NCI-H345 treated with DMSO at 0.1 percent for 48 hours (cell line): ENCODE measurements around the gene GPR52.

Source experiments
- DNase-seq: peaks from one replicate; lab custom pipeline; 2025; ENCODE audit not compliant: unreplicated experiment; lab: John Stamatoyannopoulos, UW

The GPR52 gene

DNA sequence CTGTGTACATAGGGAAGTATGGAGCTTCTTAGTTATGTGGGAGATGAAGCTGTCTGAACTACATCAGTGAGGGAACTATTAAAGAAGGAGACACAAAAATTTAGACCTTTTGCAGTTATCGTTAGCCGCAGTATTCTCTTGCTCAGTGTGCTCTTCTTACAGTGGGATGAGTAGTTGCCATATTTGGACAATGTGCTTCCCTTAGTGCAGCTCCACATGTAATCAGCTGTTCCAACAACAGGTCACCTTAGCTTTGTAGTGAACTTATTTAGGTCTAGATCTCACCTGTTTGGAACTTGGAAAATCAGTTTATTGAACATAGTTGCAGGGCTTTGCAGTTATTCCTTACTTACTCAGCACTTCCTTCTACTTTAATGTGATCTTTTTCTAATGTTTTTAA lies 18.1 kb downstream of the GPR52 start:
- no peak for DNase-seq

DNA sequence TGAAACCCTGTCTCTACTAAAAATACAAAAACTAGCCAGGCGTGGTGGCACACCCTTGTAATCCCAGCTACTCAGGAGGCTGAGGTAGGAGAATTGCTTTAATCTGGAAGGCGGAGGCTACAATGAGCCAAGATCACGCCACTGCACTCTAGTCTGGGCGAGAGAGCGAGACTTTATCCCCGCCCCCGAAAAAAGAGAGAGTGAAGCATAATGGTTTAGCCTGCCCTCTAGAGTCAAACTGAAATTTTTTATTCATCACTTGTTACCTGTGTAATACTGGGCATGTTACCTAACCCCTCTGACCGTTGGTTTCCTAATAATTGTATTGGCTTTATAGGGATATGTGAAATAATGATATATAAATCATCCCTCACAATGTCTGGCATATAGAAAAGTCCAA lies 18.8 kb downstream of the GPR52 start:
- no peak for DNase-seq

DNA sequence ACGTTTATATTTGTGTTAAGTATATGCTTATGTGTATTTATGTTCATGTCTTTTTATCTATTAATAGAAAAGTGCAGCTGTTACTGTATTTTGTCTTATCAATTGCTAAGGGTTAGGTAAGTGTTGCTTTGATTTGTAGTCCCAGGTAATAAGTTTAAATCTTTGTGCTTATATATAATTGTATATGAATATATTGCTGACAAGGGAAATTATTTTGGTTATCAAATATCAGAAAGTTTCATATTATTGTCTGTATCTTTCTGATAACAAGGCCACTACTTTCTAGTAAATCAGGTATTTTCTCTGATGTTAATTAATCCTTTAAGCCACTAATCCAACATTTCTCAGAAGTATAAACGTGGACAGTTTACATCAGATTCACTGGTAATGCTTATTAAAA lies 21.3 kb downstream of the GPR52 start:
- DNase-seq = no peak

DNA sequence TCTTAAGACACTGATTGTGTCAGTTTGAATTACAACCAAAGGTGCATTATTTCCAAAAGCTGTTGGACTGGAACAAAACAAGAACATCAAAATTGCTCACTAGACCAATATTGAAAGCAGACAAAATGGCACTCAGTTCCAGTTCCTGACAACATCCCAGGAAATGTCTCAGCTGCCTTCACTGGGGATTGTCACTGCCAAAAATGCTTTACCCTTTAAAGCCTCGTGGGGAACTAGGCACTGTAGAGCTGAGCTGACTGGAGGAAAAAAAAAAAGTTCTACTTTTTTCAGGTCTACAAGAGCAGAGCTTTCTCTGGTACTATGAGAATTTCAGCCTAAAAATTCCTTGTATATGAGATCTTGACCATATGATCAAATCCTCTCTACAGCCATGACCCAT lies 21.9 kb downstream of the GPR52 start:
- no peak for DNase-seq

DNA sequence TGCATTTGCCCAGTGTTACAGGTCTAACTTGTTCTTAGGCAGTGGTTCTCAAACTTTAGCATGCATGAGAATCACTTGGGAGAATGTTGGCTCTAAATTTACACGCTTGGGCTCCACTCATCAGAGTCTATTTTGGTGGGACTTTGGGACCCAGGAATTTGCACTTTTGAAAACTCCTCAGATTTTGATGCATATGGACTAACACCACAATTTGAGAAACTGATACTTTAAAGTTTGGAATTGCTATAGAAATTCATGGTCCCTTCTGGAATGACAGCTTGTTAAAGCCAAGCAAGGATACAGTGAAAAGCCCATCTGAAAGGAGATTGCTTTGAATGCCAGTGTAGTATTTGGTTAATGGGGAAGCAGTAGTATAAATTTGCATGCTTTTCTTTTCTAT lies 31.5 kb downstream of the GPR52 start:
- DNase-seq = no peak

DNA sequence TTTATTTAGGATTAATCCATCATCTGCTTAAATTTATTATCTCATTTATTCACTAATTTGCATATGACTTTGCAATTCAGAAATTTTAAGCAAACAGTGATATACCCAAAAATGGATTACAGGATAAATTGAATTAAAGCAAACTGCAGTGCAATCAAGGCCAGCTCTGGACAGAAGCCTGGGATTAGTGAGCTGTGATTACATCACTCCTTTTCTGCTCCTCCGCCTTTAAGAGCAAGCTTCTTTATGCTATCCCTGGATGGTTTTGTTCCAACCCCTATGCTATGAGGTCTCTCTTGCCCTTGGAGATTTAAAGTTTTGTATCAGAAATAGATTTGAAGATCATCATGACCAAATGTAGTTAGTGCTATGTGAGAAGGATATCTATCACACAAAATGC lies 32.6 kb downstream of the GPR52 start:
- DNase-seq = no peak

DNA sequence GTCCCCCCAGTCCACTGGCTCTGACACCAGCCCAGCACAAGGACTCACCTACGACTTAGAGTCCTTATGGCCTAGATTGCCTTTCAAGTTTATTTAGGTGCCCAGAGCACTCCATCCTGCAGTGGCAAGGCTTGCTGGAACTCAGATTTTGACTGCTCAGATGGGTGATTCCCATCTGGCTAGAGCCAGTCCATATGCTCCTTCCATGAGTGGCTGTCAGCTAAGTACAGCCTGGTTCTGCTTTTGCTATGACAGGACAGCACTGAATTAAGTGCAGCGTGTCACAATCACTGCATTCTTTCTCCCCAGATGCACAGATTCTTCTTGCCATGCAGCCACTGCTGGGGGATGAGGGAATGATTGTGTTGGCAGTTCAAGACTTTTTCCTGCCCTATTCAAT lies 43.8 kb downstream of the GPR52 start:
- no peak for DNase-seq

DNA sequence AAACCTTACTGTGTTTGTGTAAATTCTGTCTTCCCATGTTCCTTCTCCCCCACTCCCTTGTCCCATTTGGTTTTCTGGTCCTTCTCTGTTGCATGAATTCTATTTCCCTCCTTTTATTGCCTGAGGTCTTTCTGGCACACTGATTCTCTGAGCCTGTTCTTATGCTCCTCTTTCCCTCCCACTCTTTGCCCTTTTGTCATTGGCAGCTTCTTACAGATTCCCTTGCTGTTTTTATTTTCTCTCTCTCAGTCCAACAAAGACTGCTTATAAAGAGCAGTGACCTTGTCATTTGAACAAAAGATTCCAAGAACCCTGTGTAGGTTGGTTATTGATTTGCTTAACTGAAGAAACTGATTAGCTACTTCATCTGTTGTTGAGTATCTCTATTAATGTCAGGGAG lies 49.7 kb downstream of the GPR52 start:
- no peak for DNase-seq
